ENCODE data around the gene KIF1C.

DNA sequence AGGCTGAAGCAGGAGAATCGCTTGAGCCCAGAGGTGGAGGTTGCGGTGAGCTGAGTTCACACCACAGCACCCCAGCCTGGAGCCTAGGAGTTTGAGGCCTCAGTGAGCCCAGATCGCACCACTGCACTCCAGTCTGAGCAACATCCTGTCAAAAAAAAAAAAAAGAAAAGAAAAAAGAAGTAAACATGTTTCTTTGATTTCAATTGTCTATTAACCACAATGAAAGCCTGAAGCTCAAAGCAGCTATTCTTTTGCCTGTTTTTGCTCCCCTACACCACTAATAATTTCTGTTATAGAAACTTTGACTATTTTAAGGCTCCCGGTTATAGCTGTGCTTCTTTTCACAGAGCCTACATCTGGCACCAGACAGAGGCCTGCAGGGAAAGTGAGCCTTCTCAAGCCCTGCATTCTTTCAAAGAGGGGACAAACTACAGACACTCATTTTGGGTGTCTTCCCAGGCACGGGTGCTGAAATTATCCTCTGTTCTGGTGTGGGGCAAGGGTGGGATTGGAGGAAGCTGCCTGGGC, 51.6 kb downstream of the KIF1C start:
- TF ChIP-seq POLR2A (IDR thresholded peaks at IDR 0.05): no peak
- TF ChIP-seq, protein P1, sequence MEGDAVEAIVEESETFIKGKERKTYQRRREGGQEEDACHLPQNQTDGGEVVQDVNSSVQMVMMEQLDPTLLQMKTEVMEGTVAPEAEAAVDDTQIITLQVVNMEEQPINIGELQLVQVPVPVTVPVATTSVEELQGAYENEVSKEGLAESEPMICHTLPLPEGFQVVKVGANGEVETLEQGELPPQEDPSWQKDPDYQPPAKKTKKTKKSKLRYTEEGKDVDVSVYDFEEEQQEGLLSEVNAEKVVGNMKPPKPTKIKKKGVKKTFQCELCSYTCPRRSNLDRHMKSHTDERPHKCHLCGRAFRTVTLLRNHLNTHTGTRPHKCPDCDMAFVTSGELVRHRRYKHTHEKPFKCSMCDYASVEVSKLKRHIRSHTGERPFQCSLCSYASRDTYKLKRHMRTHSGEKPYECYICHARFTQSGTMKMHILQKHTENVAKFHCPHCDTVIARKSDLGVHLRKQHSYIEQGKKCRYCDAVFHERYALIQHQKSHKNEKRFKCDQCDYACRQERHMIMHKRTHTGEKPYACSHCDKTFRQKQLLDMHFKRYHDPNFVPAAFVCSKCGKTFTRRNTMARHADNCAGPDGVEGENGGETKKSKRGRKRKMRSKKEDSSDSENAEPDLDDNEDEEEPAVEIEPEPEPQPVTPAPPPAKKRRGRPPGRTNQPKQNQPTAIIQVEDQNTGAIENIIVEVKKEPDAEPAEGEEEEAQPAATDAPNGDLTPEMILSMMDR (IDR thresholded peaks at IDR 0.05): no peak

Measured in right lobe of liver (tissue), 4 donors.